T follicular helper cell (primary cell): Measurements from ENCODE around the gene PLEKHA1.

ENCODE experiments used
- DNase-seq: peaks from one replicate; pipeline ENCODE4 v3.0.0-alpha.2; 2020; ENCODE audit warnings: low read depth

Gene PLEKHA1

DNA sequence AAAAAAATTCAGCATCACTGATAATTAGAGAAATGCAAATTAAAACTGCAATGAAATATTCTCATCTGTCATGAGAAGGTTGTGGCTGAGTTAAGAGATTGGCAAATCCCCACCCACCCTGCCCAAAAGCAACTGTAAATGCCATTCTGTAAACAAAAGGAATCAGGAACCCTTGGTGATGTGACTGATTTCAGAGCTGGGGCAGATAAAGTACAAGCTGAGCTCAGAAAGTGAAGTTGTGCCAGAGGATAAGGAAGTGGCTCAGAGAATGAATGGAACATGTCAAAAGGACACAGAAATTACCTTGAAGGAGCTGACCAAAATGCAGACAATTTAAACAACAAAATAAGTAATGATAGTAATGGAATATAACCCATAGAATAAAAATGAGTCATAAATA, 47.2 kb downstream of the PLEKHA1 start:
- no peak for DNase-seq

DNA sequence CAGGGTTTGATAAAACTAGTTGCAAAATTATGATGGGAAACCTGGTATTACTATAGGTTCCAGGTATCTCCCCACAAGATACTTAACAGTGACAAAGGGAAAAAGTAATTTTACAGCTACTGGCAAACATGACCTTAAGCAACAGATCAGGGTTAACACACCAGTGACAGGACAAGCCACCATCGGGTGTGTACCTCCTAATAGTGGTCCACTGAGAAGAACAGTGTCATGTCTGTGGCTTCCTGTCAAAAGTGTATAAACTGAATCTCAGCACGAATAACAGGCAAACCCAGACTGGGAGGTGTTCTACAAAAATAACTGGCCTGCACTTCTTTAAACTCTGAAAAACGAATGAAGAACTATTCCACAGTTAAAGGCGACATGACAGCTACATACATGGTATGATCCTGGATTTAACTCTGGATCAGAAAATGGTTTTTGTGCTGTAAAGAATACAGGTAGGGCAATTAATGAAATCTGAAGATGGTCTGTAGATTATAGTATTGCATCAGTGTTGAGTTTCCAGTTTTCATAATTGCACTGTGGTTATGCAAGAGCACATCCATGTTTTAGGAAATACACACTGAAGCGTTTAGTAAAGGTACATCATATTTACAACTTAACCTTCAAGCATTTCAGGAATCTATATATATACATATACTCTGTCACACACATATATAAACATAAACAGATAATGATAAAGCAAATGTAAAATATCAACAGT, 47.9 kb downstream of the PLEKHA1 start:
- DNase-seq = no peak

DNA sequence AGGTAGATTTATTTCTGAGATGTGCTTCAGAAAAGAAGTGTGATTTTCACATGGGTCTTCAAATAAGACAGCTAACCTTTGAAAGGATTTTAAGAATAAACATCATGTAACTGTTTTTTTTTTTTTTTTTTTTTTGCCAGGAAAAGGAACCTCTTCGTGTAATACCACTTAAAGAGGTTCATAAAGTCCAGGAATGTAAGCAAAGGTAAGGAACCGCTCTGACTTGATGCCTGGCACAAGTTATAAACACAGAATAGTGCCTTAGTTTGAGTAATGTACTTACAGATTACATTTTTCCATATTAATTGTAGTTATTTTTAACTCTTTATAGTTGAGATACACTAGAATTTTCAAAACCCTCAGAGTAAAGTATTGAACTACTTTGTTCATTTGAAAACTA, 49.6 kb downstream of the PLEKHA1 start:
- no peak for DNase-seq

DNA sequence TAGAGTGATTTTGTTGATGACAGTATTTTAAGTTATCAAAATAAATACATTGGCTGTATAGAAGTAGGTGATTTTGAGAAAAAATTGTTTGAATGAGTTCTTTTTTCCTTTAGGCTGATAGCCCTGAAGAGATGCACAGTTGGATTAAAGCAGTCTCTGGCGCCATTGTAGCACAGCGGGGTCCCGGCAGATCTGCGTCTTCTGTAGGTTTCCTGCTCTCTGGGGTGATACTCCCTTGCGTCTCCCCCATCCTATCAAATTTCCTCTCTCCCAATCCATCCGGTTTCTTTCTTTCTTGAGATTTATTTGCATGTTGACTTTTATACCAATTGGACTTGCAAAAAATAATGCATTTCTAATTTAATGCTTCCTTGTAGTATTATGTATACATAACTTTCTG, 52.3 kb downstream of the PLEKHA1 start:
- DNase-seq = no peak

DNA sequence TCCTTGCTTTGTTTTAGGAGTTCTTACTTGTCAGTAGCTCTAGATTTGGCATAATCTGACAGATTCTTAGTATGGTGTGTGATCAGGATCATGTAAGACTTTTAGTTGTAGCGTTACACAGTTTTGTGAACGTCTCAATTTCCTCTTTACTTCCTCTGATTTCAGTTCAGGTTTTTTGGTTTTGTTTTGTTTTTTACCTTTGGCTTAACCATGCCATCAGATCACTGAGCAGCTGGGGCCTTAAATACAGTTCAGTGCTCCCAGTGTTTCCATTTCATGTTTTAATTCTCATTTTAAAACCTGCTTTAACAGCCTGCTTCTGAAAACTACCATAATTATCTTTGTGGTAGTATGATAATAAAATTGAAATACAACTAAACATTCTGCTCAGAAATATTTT, 52.8 kb downstream of the PLEKHA1 start:
- no peak for DNase-seq

DNA sequence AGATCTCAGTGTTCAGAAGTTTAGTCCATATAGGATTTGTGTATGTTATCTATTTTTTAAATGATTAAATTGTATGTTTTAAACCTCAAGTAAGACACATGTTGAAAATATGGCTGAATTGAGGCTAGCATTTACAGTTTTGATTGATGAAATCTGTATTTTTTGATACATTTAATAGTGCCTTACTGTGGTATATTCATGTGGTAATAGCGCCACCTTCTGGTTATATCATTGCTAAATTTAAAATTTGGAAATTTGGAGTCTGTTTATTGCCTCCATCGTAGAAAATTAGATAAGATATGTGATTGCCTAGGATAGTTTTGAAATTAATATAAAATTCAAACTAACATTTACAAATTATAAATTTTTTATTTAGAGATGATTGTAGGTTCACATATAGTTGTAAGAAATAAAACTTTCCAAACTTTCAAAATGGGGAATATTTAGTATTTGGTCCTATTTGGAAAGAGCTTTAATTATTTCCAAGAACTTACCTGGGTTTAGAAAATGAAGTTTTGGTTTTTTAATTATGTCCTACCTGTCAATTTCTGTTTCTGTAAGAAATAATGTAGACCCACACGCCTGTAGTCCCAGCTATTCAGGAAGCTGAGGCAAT, 60.8 kb downstream of the PLEKHA1 start:
- no peak for DNase-seq

DNA sequence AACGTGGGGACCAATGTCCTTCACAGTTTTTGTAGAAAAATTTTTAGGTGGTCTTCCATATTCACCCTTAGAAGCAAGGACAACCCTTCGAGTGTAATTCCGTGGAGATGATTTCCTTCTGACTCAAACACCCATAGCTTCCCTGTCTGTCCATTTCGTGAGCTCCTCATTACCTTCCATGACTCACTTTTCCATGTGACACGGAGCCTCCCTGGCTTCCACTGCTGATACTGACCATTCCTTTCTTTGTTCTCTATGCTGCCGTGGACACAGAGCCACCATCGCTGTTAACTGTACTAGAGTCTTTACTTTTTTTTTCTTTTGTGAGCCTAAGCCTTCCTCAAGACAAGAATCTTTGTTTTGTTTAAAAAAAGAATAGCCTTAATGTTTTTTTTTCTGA, 67.5 kb downstream of the PLEKHA1 start:
- no peak for DNase-seq

DNA sequence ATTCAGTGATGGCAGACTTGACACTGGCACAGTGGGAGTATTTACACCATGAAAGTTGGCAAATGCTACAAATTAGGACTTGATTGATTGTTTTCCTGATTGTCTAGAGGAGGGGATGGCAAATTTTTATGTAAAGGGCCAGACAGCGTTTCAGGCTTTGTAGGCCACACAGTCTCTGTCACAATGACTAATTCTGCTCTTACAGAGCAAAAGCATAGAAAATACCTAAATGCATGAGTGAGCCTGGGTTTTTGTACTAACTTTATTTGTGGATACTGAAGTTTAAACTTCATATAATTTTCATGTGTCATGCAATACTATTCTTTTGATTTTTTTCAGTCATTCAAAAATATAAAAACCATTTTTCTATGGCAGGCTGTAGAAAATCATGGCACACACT, 71.0 kb downstream of the PLEKHA1 start:
- no peak for DNase-seq

DNA sequence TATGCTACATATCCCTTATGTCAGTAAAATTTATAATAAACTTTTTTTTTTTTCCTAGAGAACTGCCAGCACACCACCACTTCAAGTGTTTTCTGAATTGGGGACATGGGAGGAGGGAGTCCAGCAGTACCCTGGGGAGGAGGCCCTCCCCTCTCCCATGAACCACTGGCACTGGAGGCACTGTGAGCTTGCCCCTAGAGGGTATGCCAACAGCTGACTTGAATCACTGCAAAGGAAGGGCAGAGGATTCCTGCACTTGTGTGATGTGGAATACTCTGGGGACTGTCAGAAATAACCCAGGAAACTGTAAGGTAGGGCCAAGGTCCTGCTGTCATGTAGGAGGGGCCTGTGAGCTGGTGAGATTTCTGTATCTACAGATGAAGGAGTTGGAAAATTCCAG, 71.4 kb downstream of the PLEKHA1 start:
- no peak for DNase-seq

DNA sequence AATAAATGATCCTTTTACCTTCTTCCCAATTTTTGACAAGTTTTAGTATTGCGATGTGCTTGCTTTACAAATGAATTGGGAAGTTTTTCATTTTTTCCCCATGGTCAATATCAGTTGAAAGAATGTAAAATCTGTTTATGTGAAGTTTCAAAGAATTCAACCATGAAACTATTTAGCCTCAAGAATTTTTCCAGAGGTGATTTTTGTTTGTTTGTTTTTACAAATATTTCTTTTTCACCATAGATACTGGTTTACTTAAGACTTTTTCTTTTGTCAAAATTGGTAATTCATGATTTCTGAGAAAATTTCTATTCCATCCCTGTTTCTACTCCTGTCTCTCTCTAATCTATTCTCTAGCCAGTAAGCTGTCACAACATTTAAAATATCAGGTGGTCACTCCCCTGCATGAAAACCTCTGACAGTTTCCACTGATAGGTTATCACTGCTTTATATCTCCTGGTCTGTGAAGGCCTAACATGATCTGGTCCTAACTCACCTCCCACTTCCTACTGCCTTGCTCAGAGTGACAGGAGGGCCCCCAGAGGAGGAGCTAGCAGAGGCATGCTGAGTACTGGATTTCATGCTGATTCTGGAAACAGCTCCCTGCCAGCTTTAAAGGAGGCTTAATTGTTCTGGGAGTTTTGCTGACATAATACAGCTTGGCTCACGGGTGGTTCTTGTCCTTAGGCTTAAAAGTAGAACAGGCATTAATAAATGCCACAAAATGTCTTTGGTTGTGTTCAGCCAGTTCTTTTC, 72.3 kb downstream of the PLEKHA1 start:
- DNase-seq = no peak

DNA sequence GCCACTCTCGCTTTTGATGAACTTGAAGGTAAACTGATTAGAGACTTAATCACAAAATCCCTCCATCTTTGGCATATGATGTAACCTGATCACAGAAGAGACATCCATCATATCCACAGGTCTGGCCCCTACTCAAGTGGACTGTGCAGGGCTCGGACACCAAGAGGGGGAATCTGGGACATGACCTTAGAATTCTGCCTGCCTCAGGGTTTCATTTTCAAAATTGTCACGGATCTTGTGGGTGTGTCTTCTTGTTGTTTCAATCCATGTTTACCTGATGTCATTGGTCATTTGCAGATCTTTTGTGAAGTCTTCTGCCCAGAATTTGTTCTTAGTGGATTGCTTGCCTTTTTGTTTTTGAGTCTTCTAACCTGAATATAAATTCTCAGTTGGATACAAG, 74.1 kb downstream of the PLEKHA1 start:
- no peak for DNase-seq

DNA sequence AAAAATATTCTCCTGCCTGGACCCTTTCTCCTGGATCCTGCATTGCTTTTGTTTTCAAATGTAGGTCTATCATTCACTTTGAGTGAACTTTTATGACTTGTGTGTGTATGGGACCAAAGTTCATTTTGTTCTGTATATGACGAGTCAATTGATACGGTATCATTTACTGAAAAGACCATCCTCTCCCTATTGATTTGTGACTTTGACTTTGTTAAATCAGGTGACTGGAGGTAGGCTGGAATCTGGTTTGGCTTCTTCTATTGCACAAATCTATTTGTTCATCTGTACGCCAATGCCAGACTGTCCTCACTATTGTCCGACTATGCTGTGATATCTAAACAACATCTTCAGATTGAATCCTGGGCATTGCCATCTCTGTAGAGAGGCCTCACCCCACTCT, 74.6 kb downstream of the PLEKHA1 start:
- DNase-seq = no peak

DNA sequence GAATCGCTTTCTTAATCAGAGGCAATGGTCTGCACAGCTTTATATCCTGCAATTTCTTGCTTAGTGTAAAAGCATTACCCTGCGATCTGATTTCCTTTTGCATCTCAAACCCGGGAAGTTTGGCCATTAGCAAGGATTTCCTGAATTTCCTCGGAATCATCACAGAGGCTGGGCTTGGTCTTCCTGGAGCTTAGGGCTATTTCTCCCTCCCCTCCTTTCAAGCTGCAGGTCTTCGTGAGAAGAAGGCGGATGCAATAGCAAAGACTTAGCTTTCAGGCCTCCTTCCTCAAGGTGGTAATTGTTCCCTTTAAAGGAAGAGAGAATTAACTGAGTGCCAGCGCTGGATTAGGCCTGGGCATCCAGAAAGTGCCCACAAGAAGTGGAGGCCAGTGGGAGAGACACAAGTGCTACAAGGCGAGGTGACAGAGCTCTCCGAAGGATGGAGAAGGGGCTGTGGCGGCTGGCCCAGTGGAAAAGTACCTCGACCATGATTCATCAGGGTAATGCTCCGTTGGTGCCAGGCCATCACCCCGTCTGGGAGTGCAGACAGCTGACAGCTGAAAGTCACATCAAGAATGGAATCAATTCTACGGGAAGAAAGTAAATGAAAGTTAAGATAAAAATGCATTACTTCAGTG, 76.0 kb downstream of the PLEKHA1 start:
- no peak for DNase-seq

DNA sequence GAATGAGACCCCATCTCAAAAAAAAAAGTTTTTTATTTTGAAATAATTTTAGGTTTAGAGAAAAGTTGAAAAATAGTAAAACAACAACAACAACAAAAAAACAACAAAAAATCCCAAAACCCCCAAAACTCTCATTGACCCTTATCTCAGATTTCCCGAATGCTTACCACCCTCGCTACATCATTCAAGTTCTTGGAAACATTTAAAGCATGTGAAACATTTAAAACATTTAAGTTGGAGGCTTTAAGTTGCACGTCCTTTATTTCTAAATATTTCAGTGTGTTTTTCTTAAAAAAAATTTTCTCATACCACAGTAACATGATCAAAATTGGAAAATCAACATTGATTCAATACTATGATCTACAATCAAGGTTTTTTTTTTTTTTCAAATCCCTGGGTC, 79.6 kb downstream of the PLEKHA1 start:
- DNase-seq = no peak

DNA sequence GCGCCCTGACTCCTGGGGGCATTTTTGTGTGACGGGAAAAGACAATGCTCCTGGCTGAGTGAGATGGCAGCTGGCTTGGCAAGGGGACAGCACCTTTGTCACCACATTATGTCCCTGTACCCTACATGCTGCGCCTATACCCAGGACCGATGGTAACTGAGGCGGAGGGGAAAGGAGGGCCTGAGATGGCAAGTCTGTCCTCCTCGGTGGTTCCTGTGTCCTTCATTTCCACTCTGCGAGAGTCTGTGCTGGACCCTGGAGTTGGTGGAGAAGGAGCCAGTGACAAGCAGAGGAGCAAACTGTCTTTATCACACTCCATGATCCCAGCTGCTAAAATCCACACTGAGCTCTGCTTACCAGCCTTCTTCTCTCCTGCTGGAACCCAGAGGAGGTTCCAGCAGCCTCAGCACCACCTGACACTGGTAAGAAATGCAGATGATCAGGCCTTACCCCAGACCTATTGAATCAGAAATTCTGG, 80.1 kb downstream of the PLEKHA1 start, which contains the start of gene ARMS2:
ARMS2 (plus strand) TSS at position 51 of the 478 bp plus-strand sequence; CDS start at position 126, 75 bp downstream.
- DNase-seq = no peak

DNA sequence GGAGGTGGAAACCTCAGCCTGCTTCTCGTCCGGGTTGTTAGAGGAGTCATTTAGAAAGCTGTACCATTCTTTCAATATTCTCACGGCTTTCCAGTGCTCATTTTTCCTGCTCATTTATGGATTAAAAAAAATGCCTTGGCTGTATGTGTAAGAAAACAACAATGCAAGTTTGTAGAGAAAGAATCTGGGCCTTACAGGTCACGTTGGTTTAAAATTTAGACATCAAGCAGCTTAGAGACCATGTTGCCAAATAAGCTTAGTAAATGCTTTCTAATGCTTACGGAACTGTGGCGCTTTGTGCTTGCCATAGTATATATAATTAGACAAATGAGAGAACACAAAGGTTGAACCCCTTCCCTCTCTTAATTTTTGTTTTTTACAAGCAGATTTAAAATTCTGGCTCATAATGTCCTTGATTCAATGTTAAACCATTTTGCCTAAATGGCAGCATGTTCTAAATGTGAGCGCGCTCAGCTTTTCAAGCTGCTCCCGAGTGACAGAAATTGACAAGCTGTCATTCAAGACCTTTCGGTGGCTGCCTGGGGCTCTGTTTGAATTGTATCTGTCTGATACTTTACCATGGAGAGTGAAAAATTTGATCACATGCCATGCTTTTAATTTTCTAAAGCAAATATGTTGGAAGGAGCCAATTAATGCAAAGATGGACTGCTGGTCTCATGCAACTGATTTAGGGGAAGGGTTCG, 81.0 kb downstream of the PLEKHA1 start:
- no peak for DNase-seq

DNA sequence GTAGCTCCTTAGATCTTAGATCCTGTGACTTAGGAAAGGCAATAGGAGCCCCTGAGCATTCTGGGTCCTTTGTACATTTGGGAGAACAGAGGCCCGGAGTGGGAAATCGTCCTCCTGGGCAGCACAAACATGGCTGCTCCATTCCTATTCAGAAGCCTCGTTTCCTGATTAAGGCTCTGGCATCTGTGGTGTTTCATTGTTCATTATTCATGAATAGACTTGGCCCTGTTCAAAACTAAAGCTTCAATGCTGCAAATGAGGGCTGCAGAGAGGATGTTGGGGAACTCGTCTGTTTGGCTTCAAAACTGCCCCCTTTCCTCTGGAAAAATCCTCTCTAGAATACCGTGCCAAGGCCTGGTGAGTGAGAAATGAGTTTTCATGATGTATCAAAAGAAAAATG, 83.4 kb downstream of the PLEKHA1 start:
- no peak for DNase-seq

DNA sequence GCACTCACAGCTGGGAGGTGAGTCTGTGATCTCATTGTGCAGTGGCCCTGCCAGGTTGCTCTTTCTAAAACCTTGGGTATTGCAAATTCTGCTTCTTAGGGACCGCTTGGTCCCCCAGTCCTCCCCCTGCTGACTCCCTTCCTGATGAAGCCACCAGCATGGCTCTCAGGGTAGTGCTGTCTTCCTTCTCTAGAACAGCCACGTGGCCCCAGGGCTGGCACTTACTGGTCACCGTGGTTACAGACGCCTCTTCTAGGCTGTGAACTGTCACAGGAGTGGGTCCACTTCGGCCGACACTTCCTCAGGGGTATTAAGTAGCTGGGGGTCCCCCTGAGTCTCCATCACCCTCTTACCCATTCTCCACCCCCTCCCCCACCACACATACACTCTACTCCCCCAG, 84.2 kb downstream of the PLEKHA1 start:
- no peak for DNase-seq

DNA sequence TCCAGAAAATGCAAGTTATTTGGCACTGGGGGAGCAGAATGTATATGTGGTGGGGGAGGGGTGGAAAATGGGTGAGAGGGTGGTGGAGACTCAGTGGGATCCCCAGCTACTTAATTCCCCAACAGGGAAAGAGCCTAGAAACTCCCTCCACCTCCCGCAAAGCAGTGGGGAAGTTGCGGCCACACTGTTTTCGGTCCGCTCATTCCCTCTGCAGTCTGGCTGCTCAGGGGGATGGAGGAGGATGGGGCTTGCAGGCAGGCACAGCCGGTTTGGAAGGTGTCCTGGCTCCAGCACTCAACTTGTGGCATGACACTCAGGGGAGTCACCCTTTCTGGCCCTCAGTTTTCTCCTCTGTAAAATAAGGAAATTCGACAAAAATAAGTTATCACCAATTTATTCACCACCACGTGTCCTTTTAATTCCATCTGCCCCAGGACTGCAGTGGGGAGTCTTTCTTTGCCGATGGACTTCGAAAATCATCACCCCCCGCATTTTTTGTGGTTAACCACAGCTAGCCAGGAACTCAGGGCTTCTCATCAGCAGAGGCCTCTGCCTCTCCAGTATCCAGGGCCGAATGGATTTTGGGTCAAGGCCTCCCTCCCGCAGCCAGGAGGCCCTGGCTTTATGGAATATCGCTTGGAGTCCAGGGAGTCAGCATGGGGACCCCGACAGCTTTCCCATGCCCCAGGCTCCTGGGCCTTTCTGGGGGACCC, 85.2 kb downstream of the PLEKHA1 start:
- no peak for DNase-seq

DNA sequence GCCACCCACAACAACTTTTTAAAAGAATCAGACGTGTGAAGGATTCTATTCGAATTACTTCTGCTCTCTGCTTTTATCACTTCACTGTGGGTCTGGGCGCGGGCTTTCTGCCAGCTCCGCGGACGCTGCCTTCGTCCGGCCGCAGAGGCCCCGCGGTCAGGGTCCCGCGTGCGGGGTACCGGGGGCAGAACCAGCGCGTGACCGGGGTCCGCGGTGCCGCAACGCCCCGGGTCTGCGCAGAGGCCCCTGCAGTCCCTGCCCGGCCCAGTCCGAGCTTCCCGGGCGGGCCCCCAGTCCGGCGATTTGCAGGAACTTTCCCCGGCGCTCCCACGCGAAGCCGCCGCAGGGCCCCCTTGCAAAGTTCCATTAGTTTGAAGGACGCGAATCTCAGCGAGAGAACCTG, 86.4 kb downstream of the PLEKHA1 start:
- no peak for DNase-seq

DNA sequence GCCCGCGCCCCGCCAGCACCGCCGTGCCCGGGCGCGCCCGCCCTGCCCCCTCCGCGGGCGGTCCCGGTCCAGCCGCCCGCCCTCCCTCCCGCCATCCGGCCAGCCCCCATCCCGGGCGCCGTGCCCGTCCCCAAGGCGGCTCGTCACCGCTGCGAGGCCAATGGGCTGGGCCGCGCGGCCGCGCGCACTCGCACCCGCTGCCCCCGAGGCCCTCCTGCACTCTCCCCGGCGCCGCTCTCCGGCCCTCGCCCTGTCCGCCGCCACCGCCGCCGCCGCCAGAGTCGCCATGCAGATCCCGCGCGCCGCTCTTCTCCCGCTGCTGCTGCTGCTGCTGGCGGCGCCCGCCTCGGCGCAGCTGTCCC, 86.8 kb downstream of the PLEKHA1 start, which contains the start of gene HTRA1:
HTRA1 (plus strand) TSS at position 187 of the 362 bp plus-strand sequence; CDS start at position 287, 100 bp downstream.
- DNase-seq = no peak
